Endothelial cell of umbilical vein (primary cell): ENCODE results near the gene SORCS1. TPM values are rescaled to one million over a fixed set of nuclear protein-coding genes. Genes with fewer than 3 reads are reported as not detected.

Experiments used
- BruUV-seq: library from RNA; stranded (reverse); fragments of 400-500 nt; replicated peaks from 2 replicates; lab custom pipeline; 2021; lab: Mats Ljungman, UMichigan
- CTCF ChIA-PET: fragments of 300-600, 350-600 bp; sonication (Branson Sonifier 250); formaldehyde crosslinking; loops from one replicate; lab custom pipeline; 2021; ENCODE audit warnings: antibody characterized with exemption, inconsistent platforms; lab: Charles Lee
- POLR2A ChIA-PET: fragments of 300-600, 350-600 bp; sonication (Branson Sonifier 250); formaldehyde crosslinking; loops from one replicate; lab custom pipeline; 2021; ENCODE audit warnings: antibody characterized with exemption, inconsistent platforms; lab: Charles Lee
- DNase-seq: peaks from one replicate; pipeline ENCODE4 v3.0.0-alpha.2; 2011; ENCODE audit warnings: low read depth, low spot score
- FAIRE-seq: peaks from 2 replicates; lab custom pipeline; 2011; peaks lifted over from hg19 to GRCh38; lab: Jason Lieb, UNC
- H2AFZ ChIP-seq: 2 replicates; pipeline ENCODE4 v1.6.0; 2012; ENCODE audit warnings: low read depth, low read length, control low read depth, inconsistent platforms
- H3K27ac ChIP-seq: 2 replicates; pipeline ENCODE4 v1.5.1; 2011; ENCODE audit warnings: low read depth, mild to moderate bottlenecking, control low read depth, low read length, moderate library complexity; ENCODE audit not compliant: insufficient read depth
- H3K27me3 ChIP-seq, 2 experiments: 2 replicates each; pipeline versions ENCODE4 v1.6.0 to v1.6.1; 2011; ENCODE audit warnings: low read length in 2 of 2, mixed read lengths in 1 of 2; ENCODE audit not compliant: control insufficient read depth in 2 of 2, insufficient read depth in 2 of 2
- H3K36me3 ChIP-seq, 2 experiments: 2 replicates in 1 of 2; 3 replicates in 1 of 2; pipeline ENCODE4 v1.5.1; 2011; ENCODE audit warnings: low read length in 2 of 2, mild to moderate bottlenecking in 1 of 2, moderate library complexity in 1 of 2; ENCODE audit not compliant: control insufficient read depth in 2 of 2, insufficient read depth in 2 of 2; ENCODE audit errors: extremely low read depth in 1 of 2
- H3K4me1 ChIP-seq: 3 replicates; pipeline ENCODE4 v1.5.1; 2011; ENCODE audit warnings: mild to moderate bottlenecking, low read length; ENCODE audit not compliant: control insufficient read depth, insufficient read depth; ENCODE audit errors: extremely low read depth
- H3K4me2 ChIP-seq: 2 replicates; pipeline ENCODE4 v1.6.1; 2011; ENCODE audit warnings: low read length, control low read depth, mixed read lengths; ENCODE audit not compliant: insufficient read depth
- H3K4me3 ChIP-seq, 3 experiments: fragments of 200-600 bp in 1 of 3; sonication (generic), shearing (Covaris generic) in 1 of 3; replicated peaks in 1 of 3; 2 replicates each; pipeline ENCODE4 v1.5.1; 2011 to 2016; ENCODE audit warnings: control low read depth in 3 of 3, low read length in 3 of 3, mild to moderate bottlenecking in 2 of 3, inconsistent platforms in 1 of 3, low read depth in 1 of 3, moderate library complexity in 1 of 3; ENCODE audit not compliant: insufficient read depth in 1 of 3
- H3K79me2 ChIP-seq: 2 replicates; pipeline ENCODE4 v1.6.0; 2012; ENCODE audit warnings: low read length, inconsistent platforms; ENCODE audit not compliant: control insufficient read depth, insufficient read depth
- H3K9ac ChIP-seq: replicated peaks from 2 replicates; pipeline ENCODE3; 2011; ENCODE audit warnings: low read length, control low read depth; ENCODE audit not compliant: insufficient read depth; ENCODE audit errors: extremely low read depth
- H3K9me1 ChIP-seq: replicated peaks from 3 replicates; pipeline ENCODE4 v1.6.0; 2011; ENCODE audit warnings: mild to moderate bottlenecking, low read length; ENCODE audit not compliant: control insufficient read depth, insufficient read depth; ENCODE audit errors: extremely low read depth
- H3K9me3 ChIP-seq: replicated peaks from 2 replicates; pipeline ENCODE4 v1.5.1; 2012; ENCODE audit warnings: low read length, inconsistent platforms; ENCODE audit not compliant: control insufficient read depth, insufficient read depth
- H4K20me1 ChIP-seq: replicated peaks from 2 replicates; pipeline ENCODE3; 2011; ENCODE audit warnings: mild to moderate bottlenecking, low read length; ENCODE audit not compliant: control insufficient read depth, insufficient read depth; ENCODE audit errors: extremely low read depth
- EZH2 ChIP-seq: IDR thresholded peaks from 2 replicates; pipeline ENCODE4 v1.6.1; 2012; ENCODE audit warnings: borderline replicate concordance, low read depth, mild to moderate bottlenecking, moderate library complexity, low read length, inconsistent platforms; ENCODE audit not compliant: severe bottlenecking
- FOS ChIP-seq: IDR thresholded peaks from 2 replicates; pipeline ENCODE4 v1.6.1; 2011; ENCODE audit warnings: mild to moderate bottlenecking, low read length, moderate library complexity, borderline replicate concordance; ENCODE audit not compliant: insufficient read depth
- GATA2 ChIP-seq: IDR thresholded peaks from 2 replicates; pipeline ENCODE4 v1.7.0; 2011; ENCODE audit warnings: low read depth, mild to moderate bottlenecking, moderate library complexity, mixed read lengths, low read length; ENCODE audit not compliant: insufficient read length, insufficient read depth
- JUN ChIP-seq: IDR thresholded peaks from 2 replicates; pipeline ENCODE4 v1.6.1; 2011; ENCODE audit warnings: borderline replicate concordance, low read depth; ENCODE audit not compliant: insufficient read length, insufficient read depth
- MYC ChIP-seq: IDR thresholded peaks from one replicate; pipeline ENCODE4 v1.6.1; 2011; ENCODE audit warnings: mild to moderate bottlenecking, low read depth, low read length
- POLR2A ChIP-seq: IDR thresholded peaks from 2 replicates; pipeline ENCODE4 v1.6.1; 2012; ENCODE audit warnings: low read depth, mild to moderate bottlenecking, control low read depth, low read length
- POLR2AphosphoS5 ChIP-seq: IDR thresholded peaks from 2 replicates; pipeline ENCODE4 v1.6.1; 2012; ENCODE audit warnings: low read depth, mild to moderate bottlenecking, control low read depth, low read length, moderate library complexity; ENCODE audit not compliant: insufficient read depth
- dilution Hi-C: fragments of 300-500 bp; cut with MboI; formaldehyde crosslinking; loops from one replicate; pipeline ENCODE4 v1.15.0; 2019; ENCODE audit warnings: low sequenced_read_pairs; ENCODE audit not compliant: extremely low pct_ligation_motif_present
- intact Hi-C: fragments of 100-400 bp; cut with micrococcal nuclease; formaldehyde crosslinking; loops from one replicate; pipeline ENCODE4 v1.10.0; 2022
- polyA plus RNA-seq, 4 experiments: library from polyadenylated mRNA; depleted of rRNA in 3 of 4; stranded (reverse) in 3 of 4; unstranded in 1 of 4; fragments of >200 nt; gene quantifications; 2 replicates each; pipeline versions ENCODE4 v1.2.1 to v1.2.3, GENCODE V29; 2011 to 2012; ENCODE audit warnings: missing spikeins in 1 of 4
- total RNA-seq: library from RNA; stranded (reverse); gene quantifications from 2 replicates; pipeline ENCODE4 v1.2.3, GENCODE V29; 2021
- TF ChIP-seq, protein P1 (sequence below): IDR thresholded peaks from 2 replicates; pipeline ENCODE4 v1.6.1; 2011; ENCODE audit not compliant: insufficient read depth, insufficient read length
- TF ChIP-seq, protein P2 (sequence below), 2 donors: IDR thresholded peaks; 1 replicate in 1 of 2; 2 replicates in 1 of 2; pipeline ENCODE4 v1.5.1; 2011; ENCODE audit warnings: low read length in 2 of 2, mild to moderate bottlenecking in 2 of 2, moderate library complexity in 2 of 2, control low read depth in 1 of 2, inconsistent platforms in 1 of 2, low read depth in 1 of 2; ENCODE audit not compliant: insufficient read depth in 1 of 2; ENCODE audit errors: extremely low read depth in 1 of 2

The SORCS1 gene
- total and polyA plus RNA-seq, 2 donors (not counting 3 experiments of a cell fraction or from before 2014, with no cell fraction given) = not detected

DNA sequence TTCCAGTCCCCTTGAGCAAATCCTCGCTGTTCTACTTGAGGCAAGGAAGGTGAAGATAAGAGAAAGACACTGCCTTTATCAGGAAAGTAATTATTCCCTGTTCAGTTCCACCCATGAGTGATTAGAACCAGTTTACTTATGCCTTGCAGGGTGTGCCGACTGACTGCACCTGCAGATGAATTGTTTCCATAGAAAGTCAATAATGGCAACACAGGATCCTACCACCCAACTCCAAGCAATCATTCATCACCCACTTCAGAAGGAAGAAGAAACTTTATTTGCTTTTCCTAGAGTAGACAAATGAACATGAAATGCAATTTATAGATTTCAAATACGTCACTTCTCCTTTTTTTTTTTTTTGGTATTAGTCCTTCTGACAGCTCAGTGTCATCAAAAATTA is 383.9 kb downstream of the SORCS1 start:
- H3K9me1 ChIP-seq = no peaks in the 10 kb centered on the region
- H3K27ac ChIP-seq = no peak overlapping the region
- H3K36me3 ChIP-seq = no peaks in the 10 kb centered on the region
- TF ChIP-seq GATA2 (no peak), FOS (no peak), POLR2AphosphoS5 (no peak), POLR2A (no peak), MYC (no peak), EZH2 (no peak), JUN (no peak)
- TF ChIP-seq, protein P1, sequence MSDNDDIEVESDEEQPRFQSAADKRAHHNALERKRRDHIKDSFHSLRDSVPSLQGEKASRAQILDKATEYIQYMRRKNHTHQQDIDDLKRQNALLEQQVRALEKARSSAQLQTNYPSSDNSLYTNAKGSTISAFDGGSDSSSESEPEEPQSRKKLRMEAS = no peak
- TF ChIP-seq, protein P2, sequence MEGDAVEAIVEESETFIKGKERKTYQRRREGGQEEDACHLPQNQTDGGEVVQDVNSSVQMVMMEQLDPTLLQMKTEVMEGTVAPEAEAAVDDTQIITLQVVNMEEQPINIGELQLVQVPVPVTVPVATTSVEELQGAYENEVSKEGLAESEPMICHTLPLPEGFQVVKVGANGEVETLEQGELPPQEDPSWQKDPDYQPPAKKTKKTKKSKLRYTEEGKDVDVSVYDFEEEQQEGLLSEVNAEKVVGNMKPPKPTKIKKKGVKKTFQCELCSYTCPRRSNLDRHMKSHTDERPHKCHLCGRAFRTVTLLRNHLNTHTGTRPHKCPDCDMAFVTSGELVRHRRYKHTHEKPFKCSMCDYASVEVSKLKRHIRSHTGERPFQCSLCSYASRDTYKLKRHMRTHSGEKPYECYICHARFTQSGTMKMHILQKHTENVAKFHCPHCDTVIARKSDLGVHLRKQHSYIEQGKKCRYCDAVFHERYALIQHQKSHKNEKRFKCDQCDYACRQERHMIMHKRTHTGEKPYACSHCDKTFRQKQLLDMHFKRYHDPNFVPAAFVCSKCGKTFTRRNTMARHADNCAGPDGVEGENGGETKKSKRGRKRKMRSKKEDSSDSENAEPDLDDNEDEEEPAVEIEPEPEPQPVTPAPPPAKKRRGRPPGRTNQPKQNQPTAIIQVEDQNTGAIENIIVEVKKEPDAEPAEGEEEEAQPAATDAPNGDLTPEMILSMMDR (IDR thresholded peaks at IDR 0.05; ENCODE audit: extremely low read depth in 1 of 2, insufficient read depth in 1 of 2, low read depth in 1 of 2, low read length in 2 of 2) = no peak
- no peak overlapping the region for H2AFZ ChIP-seq
- dilution Hi-C loops = no loop called here
- FAIRE-seq (no peak), DNase-seq (no peak)
- no peaks in the 10 kb centered on the region for H3K79me2 ChIP-seq
- H3K9ac ChIP-seq = no peak overlapping the region
- no peak overlapping the region for H3K4me2 ChIP-seq
- no peaks in the 10 kb centered on the region for H4K20me1 ChIP-seq
- no peaks in the 10 kb centered on the region for H3K27me3 ChIP-seq
- intact Hi-C loops = no loop called here
- no peaks in the 10 kb centered on the region for H3K4me1 ChIP-seq
- ChIA-PET CTCF (no interaction called here), POLR2A (no interaction called here)
- no peak overlapping the region for H3K4me3 ChIP-seq
- no TSS peak for BruUV-seq
- H3K9me3 ChIP-seq = peaks cover 2% of the 10 kb centered on the region
